Measurements from ENCODE around the gene FHL2. TPM values are rescaled to one million over a fixed set of nuclear protein-coding genes. Genes with fewer than 3 reads are reported as not detected.

The FHL2 gene
- total RNA-seq, 4 donors from 2014 or later: 41.8 to 75.9 (median 65.3) TPM

- peaks cover 0 to 14% (median 0%) of the 10 kb centered on the region in 4 donors for H3K4me1 ChIP-seq
- H3K9me3 ChIP-seq: no peaks in the 10 kb centered on the region
- no peak for DNase-seq
- no peak for TF ChIP-seq CTCF (IDR thresholded peaks at IDR 0.05)
- TF ChIP-seq POLR2A (IDR thresholded peaks at IDR 0.05): no peak
- H3K36me3 ChIP-seq: peaks cover 0 to 81% (median 0%) of the 10 kb centered on the region in 3 donors
- no peaks in the 10 kb centered on the region for H3K27me3 ChIP-seq
- no peak overlapping the region for H3K27ac ChIP-seq
- no peak overlapping the region for H3K4me3 ChIP-seq
These were observed 34.3 kb downstream of the FHL2 start for GRCh38 chr2:105364436-105365139.

GRCh38 chr2:105362862-105363591, 35.8 kb downstream of the FHL2 start:
- no peak for TF ChIP-seq CTCF (IDR thresholded peaks at IDR 0.05)
- no peak for TF ChIP-seq POLR2A (IDR thresholded peaks at IDR 0.05)
- no peak for DNase-seq
- peaks cover 0 to 91% (median 0%) of the 10 kb centered on the region in 3 donors for H3K36me3 ChIP-seq
- no peaks in the 10 kb centered on the region for H3K27me3 ChIP-seq
- H3K27ac ChIP-seq: no peak overlapping the region
- no peaks in the 10 kb centered on the region for H3K9me3 ChIP-seq
- H3K4me3 ChIP-seq: no peak overlapping the region
- peaks cover 0 to 4% (median 0%) of the 10 kb centered on the region in 4 donors for H3K4me1 ChIP-seq

GRCh38 chr2:105361102-105361889, 37.6 kb downstream of the FHL2 start:
- Histone ChIP-seq H3K9me3 (peaks cover 0 to 1% (median 0%) of the 10 kb centered on the region in 4 donors), H3K4me3 (no peak overlapping the region), H3K36me3 (peaks cover 0 to 83% (median 0%) of the 10 kb centered on the region in 3 donors), H3K4me1 (no peaks in the 10 kb centered on the region), H3K27ac (no peak overlapping the region), H3K27me3 (no peaks in the 10 kb centered on the region)
- TF ChIP-seq CTCF (IDR thresholded peaks at IDR 0.05) (no peak), POLR2A (IDR thresholded peaks at IDR 0.05) (no peak)
- no peak for DNase-seq

GRCh38 chr2:105358593-105358992, 40.3 kb downstream of the FHL2 start:
- H3K27ac ChIP-seq: no peak overlapping the region
- peaks cover 0 to 6% (median 0%) of the 10 kb centered on the region in 4 donors for H3K9me3 ChIP-seq
- H3K4me3 ChIP-seq: no peak overlapping the region
- TF ChIP-seq POLR2A (IDR thresholded peaks at IDR 0.05): no peak
- TF ChIP-seq CTCF (IDR thresholded peaks at IDR 0.05): no peak
- no peak for DNase-seq
- H3K27me3 ChIP-seq: no peaks in the 10 kb centered on the region
- H3K4me1 ChIP-seq: no peaks in the 10 kb centered on the region
- peaks cover 0 to 69% (median 0%) of the 10 kb centered on the region in 3 donors for H3K36me3 ChIP-seq

GRCh38 chr2:105357122-105357521, 41.7 kb downstream of the FHL2 start:
- Histone ChIP-seq H3K9me3 (peaks cover 0 to 6% (median 0%) of the 10 kb centered on the region in 4 donors), H3K4me1 (no peaks in the 10 kb centered on the region), H3K36me3 (peaks cover 0 to 54% (median 0%) of the 10 kb centered on the region in 3 donors), H3K27me3 (no peaks in the 10 kb centered on the region), H3K27ac (no peak overlapping the region), H3K4me3 (no peak overlapping the region)
- DNase-seq: no peak
- TF ChIP-seq POLR2A (IDR thresholded peaks at IDR 0.05) (no peak), CTCF (IDR thresholded peaks at IDR 0.05) (no peak)

All from Peyer's patch (tissue), 4 donors.